H1 (cell line): Measurements from ENCODE around the gene CACNA2D4. TPM values are rescaled to one million over a fixed set of nuclear protein-coding genes. Genes with fewer than 3 reads are reported as not detected.

Experiments used
- ATF2 ChIP-seq: IDR thresholded peaks from 2 replicates; pipeline ENCODE4 v1.6.1; 2012; ENCODE audit warnings: low read length, inconsistent platforms
- CREB1 ChIP-seq: IDR thresholded peaks from 2 replicates; pipeline ENCODE4 v1.6.1; 2012; ENCODE audit warnings: inconsistent platforms
- GTF2F1 ChIP-seq: IDR thresholded peaks from 2 replicates; pipeline ENCODE4 v1.6.1; 2012; ENCODE audit warnings: low read depth, low read length, improper control_type of control experiment, borderline replicate concordance
- RAD21 ChIP-seq, 2 experiments: IDR thresholded peaks in 1 of 2; conservative IDR thresholded peaks in 1 of 2; 2 replicates each; pipeline ENCODE4 v1.6.1; 2011; ENCODE audit warnings: low read depth in 2 of 2, low read length in 2 of 2, improper control_type of control experiment in 1 of 2, inconsistent platforms in 1 of 2, mild to moderate bottlenecking in 1 of 2, moderate library complexity in 1 of 2
- SP2 ChIP-seq: IDR thresholded peaks from 2 replicates; pipeline ENCODE4 v1.6.1; 2012; ENCODE audit warnings: mild to moderate bottlenecking, low read length, inconsistent platforms
- YY1 ChIP-seq: IDR thresholded peaks from 2 replicates; pipeline ENCODE4 v1.6.1; 2011; ENCODE audit warnings: low read depth, mild to moderate bottlenecking, low read length
- polyA plus RNA-seq, 7 experiments: library from polyadenylated mRNA; depleted of rRNA in 3 of 7; stranded (reverse) in 5 of 7; unstranded in 2 of 7; fragments of >200 nt in 5 of 7; fragments of 200-250 nt in 2 of 7; gene quantifications; 1 replicate in 5 of 7; 2 replicates in 1 of 7; 4 replicates in 1 of 7; pipeline versions ENCODE4 v1.2.1 to v1.2.3, GENCODE V29; 2011 to 2013; ENCODE audit warnings: missing spikeins in 2 of 7, mixed read lengths in 2 of 7
- total RNA-seq: library from RNA; stranded (reverse); fragmentation: NEBNext Ultra II Directional; extraction: Animal tissue kit (Norgen Biotek cat#: 25700); gene quantifications from 2 replicates; pipeline ENCODE4 v1.2.1, GENCODE V29; 2021

CACNA2D4 gene
- total and polyA plus RNA-seq, 2 of the 8 experiments (the other 6 are each of a cell fraction or from before 2014, with no cell fraction given), result 0.44 to 0.88 TPM

GRCh38 chr12:1852076-1852475 is 66.4 kb downstream of the CACNA2D4 start (continued):
- TF ChIP-seq RAD21 (IDR thresholded peaks at IDR 0.05 in 1 of 2, conservative IDR thresholded peaks at IDR 0.05 in 1 of 2; ENCODE audit: low read depth in 2 of 2, low read length in 2 of 2) (no peak), ATF2 (no peak), SP2 (no peak), GTF2F1 (no peak), YY1 (no peak), CREB1 (no peak)
